GM12874 (cell line): ENCODE measurements around the gene LEMD2.

Experiments used
- TF ChIP-seq, protein P1 (sequence below): IDR thresholded peaks from 2 replicates; pipeline ENCODE4 v1.5.1; 2011; ENCODE audit warnings: low read depth, mild to moderate bottlenecking, control low read depth, low read length, moderate library complexity; ENCODE audit not compliant: insufficient read depth

The LEMD2 gene

DNA sequence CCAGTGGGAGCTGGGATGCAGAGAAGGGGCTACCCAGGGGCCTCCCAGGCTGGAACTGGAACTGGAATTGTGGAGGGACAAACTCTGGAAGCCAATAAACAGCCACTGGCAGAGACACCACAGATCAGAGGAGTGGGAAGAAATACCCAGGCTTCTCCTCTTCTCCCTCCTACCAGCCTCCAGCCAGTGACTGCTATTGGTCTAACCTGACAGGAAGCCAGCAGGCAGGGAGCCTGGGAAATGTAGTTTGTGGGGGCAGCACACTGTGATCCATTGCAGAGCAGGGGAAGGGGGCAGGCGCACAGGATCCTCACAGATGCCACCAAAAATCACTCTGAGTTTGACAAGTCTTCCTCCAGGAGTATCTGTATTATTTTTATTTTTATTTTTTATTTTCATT, 26.9 kb upstream of the LEMD2 start:
- TF ChIP-seq, protein P1, sequence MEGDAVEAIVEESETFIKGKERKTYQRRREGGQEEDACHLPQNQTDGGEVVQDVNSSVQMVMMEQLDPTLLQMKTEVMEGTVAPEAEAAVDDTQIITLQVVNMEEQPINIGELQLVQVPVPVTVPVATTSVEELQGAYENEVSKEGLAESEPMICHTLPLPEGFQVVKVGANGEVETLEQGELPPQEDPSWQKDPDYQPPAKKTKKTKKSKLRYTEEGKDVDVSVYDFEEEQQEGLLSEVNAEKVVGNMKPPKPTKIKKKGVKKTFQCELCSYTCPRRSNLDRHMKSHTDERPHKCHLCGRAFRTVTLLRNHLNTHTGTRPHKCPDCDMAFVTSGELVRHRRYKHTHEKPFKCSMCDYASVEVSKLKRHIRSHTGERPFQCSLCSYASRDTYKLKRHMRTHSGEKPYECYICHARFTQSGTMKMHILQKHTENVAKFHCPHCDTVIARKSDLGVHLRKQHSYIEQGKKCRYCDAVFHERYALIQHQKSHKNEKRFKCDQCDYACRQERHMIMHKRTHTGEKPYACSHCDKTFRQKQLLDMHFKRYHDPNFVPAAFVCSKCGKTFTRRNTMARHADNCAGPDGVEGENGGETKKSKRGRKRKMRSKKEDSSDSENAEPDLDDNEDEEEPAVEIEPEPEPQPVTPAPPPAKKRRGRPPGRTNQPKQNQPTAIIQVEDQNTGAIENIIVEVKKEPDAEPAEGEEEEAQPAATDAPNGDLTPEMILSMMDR, result no peak

DNA sequence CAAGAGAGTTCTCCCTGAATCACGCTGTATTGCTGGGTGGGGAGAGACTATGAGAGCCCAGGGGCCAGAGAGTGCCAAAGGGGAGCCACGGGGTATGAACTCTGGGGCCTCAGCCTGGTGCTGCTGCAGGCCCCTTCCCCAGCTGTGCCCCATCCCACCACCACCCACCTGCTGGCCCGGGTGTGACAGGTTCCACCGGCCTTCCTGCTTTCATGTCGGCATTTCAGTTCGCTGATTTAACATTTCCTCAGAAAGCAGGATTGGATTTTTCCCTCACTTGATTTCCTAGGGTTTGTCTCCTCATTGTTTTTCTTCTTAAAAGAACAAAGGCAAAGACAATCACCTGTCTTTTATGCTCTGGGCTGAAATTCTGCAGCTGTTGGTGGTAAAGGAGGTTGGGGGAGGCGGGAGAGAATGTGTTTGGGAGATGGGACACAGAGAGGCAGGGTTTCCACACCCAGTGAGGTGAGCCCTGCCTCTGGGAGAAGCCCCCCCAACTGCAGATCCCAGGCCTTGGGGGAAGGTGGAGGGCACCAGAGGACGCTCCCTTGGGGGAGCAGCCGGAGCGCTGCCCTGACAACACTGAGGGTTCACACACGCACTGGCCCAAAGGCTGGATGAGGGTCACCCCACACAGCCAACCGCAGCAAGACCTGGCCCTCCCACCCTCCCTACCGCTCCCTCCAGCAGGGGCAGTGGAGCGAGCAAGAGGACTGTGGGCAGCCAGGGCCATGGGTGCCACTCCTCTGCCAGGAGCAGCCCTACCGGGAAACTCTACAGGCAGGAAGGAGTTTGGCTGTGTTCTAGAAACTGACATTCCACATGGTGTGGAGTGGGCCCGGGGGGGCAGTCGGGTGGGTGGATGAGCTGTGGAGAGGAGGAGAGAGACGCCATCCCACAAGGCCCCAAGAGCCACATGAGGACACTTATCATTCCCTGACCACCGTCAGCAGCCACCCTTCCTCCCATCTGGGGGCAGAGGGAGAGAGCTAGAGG, 25.4 kb upstream of the LEMD2 start:
- TF ChIP-seq, protein P1, result no peak

- TF ChIP-seq, protein P1, result no peak
Measured at GRCh38 chr6:33813246-33813904, 24.4 kb upstream of the LEMD2 start.

GRCh38 chr6:33812669-33813068, 23.7 kb upstream of the LEMD2 start:
- TF ChIP-seq, protein P1, result peak; percentile 14; the same call in 1 of the 2 replicates

DNA sequence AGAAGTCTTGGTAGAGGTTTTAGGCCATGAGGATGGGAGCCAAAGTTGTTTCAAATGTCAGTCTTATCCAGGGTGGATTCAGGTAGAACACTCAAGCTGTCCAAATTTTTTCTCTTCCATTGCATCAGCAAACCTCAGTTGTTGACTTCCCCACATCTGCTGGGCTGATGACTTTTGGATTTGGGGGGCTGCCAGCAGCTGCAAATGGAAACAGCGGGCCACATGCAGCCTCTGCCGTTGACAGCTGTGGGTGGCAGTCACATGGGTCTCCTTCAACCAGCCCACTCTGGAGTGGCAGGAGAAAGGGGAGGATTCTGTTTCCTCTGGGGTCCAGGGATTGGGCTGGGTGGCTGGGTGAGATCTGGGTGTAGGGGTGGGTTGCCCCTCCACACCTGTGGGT, 20.7 kb upstream of the LEMD2 start:
- TF ChIP-seq, protein P1, result no peak

- TF ChIP-seq, protein P1, result no peak
Measured at GRCh38 chr6:33808641-33809180, 19.8 kb upstream of the LEMD2 start.

- TF ChIP-seq, protein P1, result no peak
Measured at GRCh38 chr6:33807606-33808005, 18.7 kb upstream of the LEMD2 start.
